GM12864 (cell line): ENCODE results near the gene RPL35.

ENCODE experiments used
- DNase-seq: peaks from one replicate; pipeline ENCODE4 v3.0.0-alpha.2; 2011; ENCODE audit warnings: low read depth
- H3K4me3 ChIP-seq: 2 replicates; pipeline ENCODE4 v1.5.1; 2011; ENCODE audit warnings: mild to moderate bottlenecking, low read depth, low read length, control low read depth
- TF ChIP-seq, protein P1 (sequence below): IDR thresholded peaks from 2 replicates; pipeline ENCODE4 v1.5.1; 2011; ENCODE audit warnings: low read depth, mild to moderate bottlenecking, moderate library complexity, low read length, control low read depth, inconsistent platforms; ENCODE audit errors: missing control alignments

The RPL35 gene

GRCh38 chr9:124884376-124884775 lies 22.6 kb upstream of the RPL35 start:
- TF ChIP-seq, protein P1, sequence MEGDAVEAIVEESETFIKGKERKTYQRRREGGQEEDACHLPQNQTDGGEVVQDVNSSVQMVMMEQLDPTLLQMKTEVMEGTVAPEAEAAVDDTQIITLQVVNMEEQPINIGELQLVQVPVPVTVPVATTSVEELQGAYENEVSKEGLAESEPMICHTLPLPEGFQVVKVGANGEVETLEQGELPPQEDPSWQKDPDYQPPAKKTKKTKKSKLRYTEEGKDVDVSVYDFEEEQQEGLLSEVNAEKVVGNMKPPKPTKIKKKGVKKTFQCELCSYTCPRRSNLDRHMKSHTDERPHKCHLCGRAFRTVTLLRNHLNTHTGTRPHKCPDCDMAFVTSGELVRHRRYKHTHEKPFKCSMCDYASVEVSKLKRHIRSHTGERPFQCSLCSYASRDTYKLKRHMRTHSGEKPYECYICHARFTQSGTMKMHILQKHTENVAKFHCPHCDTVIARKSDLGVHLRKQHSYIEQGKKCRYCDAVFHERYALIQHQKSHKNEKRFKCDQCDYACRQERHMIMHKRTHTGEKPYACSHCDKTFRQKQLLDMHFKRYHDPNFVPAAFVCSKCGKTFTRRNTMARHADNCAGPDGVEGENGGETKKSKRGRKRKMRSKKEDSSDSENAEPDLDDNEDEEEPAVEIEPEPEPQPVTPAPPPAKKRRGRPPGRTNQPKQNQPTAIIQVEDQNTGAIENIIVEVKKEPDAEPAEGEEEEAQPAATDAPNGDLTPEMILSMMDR: no peak
- no peak for DNase-seq

DNA sequence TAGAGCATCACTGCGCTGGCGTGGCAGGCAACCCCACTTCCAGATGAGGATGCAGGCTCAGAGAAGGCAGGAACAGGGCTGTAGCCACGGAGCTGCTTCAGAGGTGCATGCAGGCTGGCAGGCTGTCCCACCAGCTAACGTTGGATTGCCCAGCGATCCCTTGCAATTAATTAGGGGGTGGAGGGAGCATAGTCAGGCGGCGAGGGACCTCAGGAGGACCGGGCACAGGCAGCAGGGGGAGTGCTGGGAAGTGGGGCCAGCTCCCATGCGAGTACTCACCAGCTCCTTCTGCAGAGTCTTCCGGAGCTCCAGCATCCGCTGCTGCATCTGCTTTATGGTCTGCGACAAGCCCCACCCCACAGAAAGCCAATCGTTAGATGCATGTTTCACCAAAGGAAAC lies 20.5 kb upstream of the RPL35 start:
- no peak overlapping the region for H3K4me3 ChIP-seq
- TF ChIP-seq, protein P1: no peak
- no peak for DNase-seq

More at GRCh38 chr9:124884376-124884775, 22.6 kb upstream of the RPL35 start:
- no peak overlapping the region for H3K4me3 ChIP-seq

GRCh38 chr9:124881138-124881743 lies 19.5 kb upstream of the RPL35 start:
- H3K4me3 ChIP-seq: no peak overlapping the region
- DNase-seq: no peak
- TF ChIP-seq, protein P1: no peak

- no peak overlapping the region for H3K4me3 ChIP-seq
- DNase-seq: no peak
These were observed 18.7 kb upstream of the RPL35 start for GRCh38 chr9:124880501-124880900.

DNA sequence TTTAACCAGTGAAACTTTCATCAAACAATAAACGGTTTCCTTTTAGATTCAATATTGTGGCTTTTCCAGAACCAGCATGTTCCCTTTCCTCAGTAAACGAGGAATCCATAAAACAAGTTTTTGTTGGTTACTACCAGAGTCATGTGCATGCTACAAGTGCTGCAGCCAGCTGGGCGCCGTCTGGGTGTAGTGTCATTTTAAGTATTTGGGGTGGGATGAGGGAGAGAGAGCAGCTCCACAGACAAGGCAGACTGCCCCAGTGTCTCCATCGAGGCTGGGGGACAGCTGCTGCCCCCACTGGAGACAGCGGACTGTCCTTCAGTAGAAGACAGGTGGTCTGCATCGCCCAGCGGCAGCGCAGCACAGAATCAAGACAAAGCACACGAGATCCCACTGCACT lies 17.5 kb upstream of the RPL35 start:
- no peak for DNase-seq
- H3K4me3 ChIP-seq: no peak overlapping the region
- TF ChIP-seq, protein P1: no peak

More at GRCh38 chr9:124880501-124880900, 18.7 kb upstream of the RPL35 start:
- TF ChIP-seq, protein P1: no peak

GRCh38 chr9:124878518-124878917 lies 16.8 kb upstream of the RPL35 start:
- no peak for DNase-seq
- TF ChIP-seq, protein P1: no peak
- H3K4me3 ChIP-seq: no peak overlapping the region

DNA sequence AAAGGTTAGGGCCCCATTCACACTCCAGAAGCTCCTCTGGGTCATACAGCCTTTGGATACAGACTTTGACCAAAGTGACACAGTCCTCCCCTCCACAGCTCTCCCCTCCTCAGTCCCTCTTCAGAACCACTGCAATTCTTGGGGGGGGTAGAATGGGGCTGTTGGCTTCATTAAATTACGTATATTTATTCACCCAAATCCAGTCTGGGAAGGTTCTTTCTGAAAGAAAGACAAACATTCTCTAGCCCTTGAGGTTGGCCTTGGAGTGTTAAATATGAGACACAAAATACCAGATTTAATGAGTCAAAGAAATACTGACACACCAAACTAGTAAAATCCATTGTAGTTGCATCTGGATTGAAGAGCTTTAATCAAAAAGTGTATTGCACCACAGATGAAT lies 16.3 kb upstream of the RPL35 start:
- TF ChIP-seq, protein P1: no peak
- no peak for DNase-seq

More for the DNA sequence above, 16.3 kb upstream of the RPL35 start:
- no peak overlapping the region for H3K4me3 ChIP-seq
